Loucy (cell line): Measurements from ENCODE around the gene C6orf47.

Experiments
- EZH2phosphoT487 ChIP-seq: fragments of 200-600 bp; IDR thresholded peaks from 2 replicates; pipeline ENCODE4 v1.6.1; 2018; ENCODE audit warnings: antibody characterized with exemption, mild to moderate bottlenecking, moderate library complexity, borderline replicate concordance
- TF ChIP-seq, protein P1 (sequence below): fragments of 200-600 bp; sonication (generic); conservative IDR thresholded peaks from 2 replicates; pipeline ENCODE4 v1.5.1; 2014; ENCODE audit warnings: mild to moderate bottlenecking, antibody characterized with exemption, low read length

DNA sequence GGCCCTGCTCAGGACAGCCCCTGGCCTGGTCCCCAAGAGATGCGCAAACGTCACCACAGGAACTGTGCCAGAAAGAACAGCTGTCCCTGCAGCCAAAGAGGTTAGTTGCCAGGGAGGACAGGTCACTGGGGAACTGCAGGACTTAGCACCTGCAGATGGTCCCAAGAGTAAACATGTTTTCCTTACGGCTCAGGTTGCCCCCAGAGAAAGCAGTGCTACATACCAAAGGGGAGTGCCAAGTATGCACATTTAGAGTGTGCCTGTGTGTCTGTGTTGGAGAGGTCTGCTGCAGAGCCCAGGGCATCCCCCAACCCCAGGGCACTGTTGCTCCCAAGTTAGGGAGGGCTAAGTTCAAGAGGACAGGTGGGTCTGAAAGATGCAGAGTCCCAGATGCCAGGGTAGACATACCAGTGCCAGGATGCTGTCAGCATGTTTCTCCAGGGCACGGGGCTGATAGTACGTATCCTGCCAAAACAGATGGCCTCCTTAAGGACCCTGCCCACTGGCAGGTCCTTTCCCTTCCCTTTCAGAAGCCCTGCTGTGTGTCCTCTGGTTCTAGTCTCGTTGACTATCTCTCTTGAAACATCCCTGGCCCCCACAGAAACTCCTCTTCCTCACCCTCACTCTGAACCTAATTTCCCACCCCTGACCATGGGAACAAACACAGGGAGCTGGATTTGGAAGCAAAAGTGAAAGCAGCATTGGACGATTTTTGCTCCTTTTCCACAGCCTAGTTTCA is 41.3 kb upstream of the C6orf47 start:
- TF ChIP-seq, protein P1, sequence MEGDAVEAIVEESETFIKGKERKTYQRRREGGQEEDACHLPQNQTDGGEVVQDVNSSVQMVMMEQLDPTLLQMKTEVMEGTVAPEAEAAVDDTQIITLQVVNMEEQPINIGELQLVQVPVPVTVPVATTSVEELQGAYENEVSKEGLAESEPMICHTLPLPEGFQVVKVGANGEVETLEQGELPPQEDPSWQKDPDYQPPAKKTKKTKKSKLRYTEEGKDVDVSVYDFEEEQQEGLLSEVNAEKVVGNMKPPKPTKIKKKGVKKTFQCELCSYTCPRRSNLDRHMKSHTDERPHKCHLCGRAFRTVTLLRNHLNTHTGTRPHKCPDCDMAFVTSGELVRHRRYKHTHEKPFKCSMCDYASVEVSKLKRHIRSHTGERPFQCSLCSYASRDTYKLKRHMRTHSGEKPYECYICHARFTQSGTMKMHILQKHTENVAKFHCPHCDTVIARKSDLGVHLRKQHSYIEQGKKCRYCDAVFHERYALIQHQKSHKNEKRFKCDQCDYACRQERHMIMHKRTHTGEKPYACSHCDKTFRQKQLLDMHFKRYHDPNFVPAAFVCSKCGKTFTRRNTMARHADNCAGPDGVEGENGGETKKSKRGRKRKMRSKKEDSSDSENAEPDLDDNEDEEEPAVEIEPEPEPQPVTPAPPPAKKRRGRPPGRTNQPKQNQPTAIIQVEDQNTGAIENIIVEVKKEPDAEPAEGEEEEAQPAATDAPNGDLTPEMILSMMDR, result no peak
- no peak for TF ChIP-seq EZH2phosphoT487
